ENCODE measurements around the gene VCAN. TPM values are rescaled to one million over a fixed set of nuclear protein-coding genes. Genes with fewer than 3 reads are reported as not detected.

VCAN gene
- total and polyA plus RNA-seq, 2 of the 4 experiments (the other 2 are of a cell fraction): 45.3 to 158 TPM

GRCh38 chr5:83450967-83451248 lies 20.6 kb upstream of the VCAN start:
- no peak overlapping the region for H2AK9ac ChIP-seq (replicated peaks; ENCODE audit: low read depth, low read length, poor library complexity)
- H2AFZ ChIP-seq (replicated peaks; ENCODE audit: low read length, poor library complexity): no peak overlapping the region
- H3K9ac ChIP-seq (ENCODE audit: low read depth, low read length): no peak overlapping the region
- no peak overlapping the region for H2BK5ac ChIP-seq (ENCODE audit: low read depth, low read length, poor library complexity, severe bottlenecking)
- peaks cover 2% of the 10 kb centered on the region; the same call in 1 of the 2 replicates for H3K27me3 ChIP-seq (ENCODE audit: control insufficient read depth, insufficient read depth, low read length)
- H3K23ac ChIP-seq (ENCODE audit: low read depth, low read length): no peak overlapping the region
- no peaks in the 10 kb centered on the region for H4K20me1 ChIP-seq (ENCODE audit: insufficient read depth, low read length)
- no TSS peak for BruUV-seq (replicated peaks)
- no peaks in the 10 kb centered on the region for H3K4me1 ChIP-seq (ENCODE audit: control insufficient read depth, insufficient read depth, low read length)
- no peak overlapping the region for H3K4ac ChIP-seq (ENCODE audit: low read depth, low read length)
- no peak overlapping the region for H4K91ac ChIP-seq (ENCODE audit: insufficient read depth, low read depth, low read length)
- no peak overlapping the region for H2BK15ac ChIP-seq (ENCODE audit: low read depth, low read length)
- H2AK5ac ChIP-seq (ENCODE audit: low read depth, low read length): no peak overlapping the region
- H4K5ac ChIP-seq (ENCODE audit: low read depth, low read length): no peak overlapping the region
- H3K79me1 ChIP-seq (ENCODE audit: low read depth in 1 of 2, low read length in 2 of 2): no peaks in the 10 kb centered on the region
- peaks cover 3% of the 10 kb centered on the region; the same call in 1 of the 2 replicates for H3K9me3 ChIP-seq (ENCODE audit: control insufficient read depth, insufficient read depth, low read length)
- H3K4me2 ChIP-seq (ENCODE audit: low read depth, low read length): no peak overlapping the region
- in situ Hi-C loops (cut with MboI; ENCODE audit: low sequenced_read_pairs): no loop called here
- ChIA-PET CTCF (interaction anchor here (0.6 kb wide), 1 partner anchor 1325 kb away, joined by 6 read pairs; no protein-coding TSS in a partner anchor), POLR2A (ENCODE audit: unreplicated experiment) (no interaction called here)
- H3K9me1 ChIP-seq (ENCODE audit: insufficient read depth, low read length): no peaks in the 10 kb centered on the region
- ATAC-seq (ENCODE audit: low read depth) (no peak), DNase-seq (no peak)
- H4K8ac ChIP-seq (ENCODE audit: low read depth in 2 of 2, low read length in 2 of 2): no peak overlapping the region
- H3K14ac ChIP-seq (replicated peaks; ENCODE audit: low read depth, low read length): no peak overlapping the region
- no peak overlapping the region for H2BK120ac ChIP-seq (ENCODE audit: low read depth, low read length)
- H3K36me3 ChIP-seq (ENCODE audit: control insufficient read depth, insufficient read depth, low read length): no peaks in the 10 kb centered on the region
- no peak for TF ChIP-seq ELK1 (IDR thresholded peaks at IDR 0.05; ENCODE audit: borderline replicate concordance, low read depth, low read length)
- intact Hi-C loops (cut with micrococcal nuclease): no loop called here
- H3K18ac ChIP-seq (ENCODE audit: low read depth, low read length): no peak overlapping the region
- dilution Hi-C loops (cut with HindIII; ENCODE audit: low sequenced_read_pairs, unreplicated experiment): no loop called here
- no peak overlapping the region for H3K4me3 ChIP-seq (ENCODE audit: insufficient read depth, low read depth, low read length)
- H3K27ac ChIP-seq (ENCODE audit: insufficient read depth, low read length): no peak overlapping the region
- no peak overlapping the region for H2BK20ac ChIP-seq (ENCODE audit: low read depth, low read length)
- H3K56ac ChIP-seq (ENCODE audit: extremely low read depth, insufficient read depth, low read length): no peak overlapping the region

Measured in IMR-90 (cell line).